ENCODE measurements around the gene TLR7.

The TLR7 gene

DNA sequence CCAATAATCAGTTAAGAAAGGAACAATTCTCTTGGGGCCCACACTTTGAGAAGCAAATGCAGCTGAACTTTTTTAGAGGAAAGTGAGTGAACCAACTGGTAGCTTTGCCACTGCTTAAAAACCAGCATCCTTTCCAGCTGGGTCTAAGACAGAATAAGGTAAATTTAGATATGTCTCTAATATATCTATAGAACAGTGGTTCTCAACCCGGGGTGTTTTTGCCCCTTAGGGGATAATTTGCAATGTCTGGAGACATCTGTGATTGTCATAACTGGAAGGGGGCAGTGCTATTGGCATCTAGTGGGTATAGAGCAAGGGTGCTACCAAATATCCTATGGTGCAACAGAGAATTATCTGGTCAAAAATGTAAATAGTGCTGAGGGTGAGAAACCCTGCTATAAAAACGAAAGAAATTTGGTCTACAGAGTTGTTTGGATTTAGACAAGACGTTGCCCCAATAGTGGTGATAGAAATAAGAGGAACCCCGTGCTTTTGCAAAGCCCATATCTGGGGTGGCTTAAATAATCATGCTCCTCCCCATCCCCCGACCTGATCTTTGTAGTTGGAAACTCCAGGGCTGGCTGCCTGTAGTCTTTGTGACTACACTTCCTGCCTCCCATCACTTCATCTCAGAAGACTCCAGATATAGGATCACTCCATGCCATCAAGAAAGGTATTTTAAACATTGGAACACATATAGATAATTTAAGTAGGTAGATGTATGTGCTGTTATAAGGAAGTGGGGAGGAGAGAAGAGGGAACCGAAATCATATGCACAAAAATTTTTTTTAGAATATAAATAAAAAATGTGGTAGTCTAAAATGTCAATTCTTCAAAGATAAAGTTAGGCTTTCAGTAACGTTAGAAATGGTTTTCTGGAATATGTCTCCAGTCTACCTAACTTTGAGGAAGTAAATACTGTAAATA is at the start of gene TLR7:
Gene TLR7 (plus strand): TSS at position 622 of the 927 bp plus-strand sequence. CDS start 507 bp downstream, outside the sequence.
- TF ChIP-seq, protein P1, sequence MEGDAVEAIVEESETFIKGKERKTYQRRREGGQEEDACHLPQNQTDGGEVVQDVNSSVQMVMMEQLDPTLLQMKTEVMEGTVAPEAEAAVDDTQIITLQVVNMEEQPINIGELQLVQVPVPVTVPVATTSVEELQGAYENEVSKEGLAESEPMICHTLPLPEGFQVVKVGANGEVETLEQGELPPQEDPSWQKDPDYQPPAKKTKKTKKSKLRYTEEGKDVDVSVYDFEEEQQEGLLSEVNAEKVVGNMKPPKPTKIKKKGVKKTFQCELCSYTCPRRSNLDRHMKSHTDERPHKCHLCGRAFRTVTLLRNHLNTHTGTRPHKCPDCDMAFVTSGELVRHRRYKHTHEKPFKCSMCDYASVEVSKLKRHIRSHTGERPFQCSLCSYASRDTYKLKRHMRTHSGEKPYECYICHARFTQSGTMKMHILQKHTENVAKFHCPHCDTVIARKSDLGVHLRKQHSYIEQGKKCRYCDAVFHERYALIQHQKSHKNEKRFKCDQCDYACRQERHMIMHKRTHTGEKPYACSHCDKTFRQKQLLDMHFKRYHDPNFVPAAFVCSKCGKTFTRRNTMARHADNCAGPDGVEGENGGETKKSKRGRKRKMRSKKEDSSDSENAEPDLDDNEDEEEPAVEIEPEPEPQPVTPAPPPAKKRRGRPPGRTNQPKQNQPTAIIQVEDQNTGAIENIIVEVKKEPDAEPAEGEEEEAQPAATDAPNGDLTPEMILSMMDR (conservative IDR thresholded peaks at IDR 0.05; ENCODE audit: low read length): no peak
- no peak for TF ChIP-seq EZH2phosphoT487 (IDR thresholded peaks at IDR 0.05; ENCODE audit: borderline replicate concordance)
- no peaks in the 10 kb centered on the region for H3K9me2 ChIP-seq (replicated peaks; ENCODE audit: low read depth, low read length)
- H2AFZ ChIP-seq (ENCODE audit: low read length): no peak within 1 kb of the TSS
- H3K4me2 ChIP-seq (ENCODE audit: low read depth, low read length, poor library complexity, severe bottlenecking): no peak within 1 kb of the TSS
- H3K9me3 ChIP-seq (ENCODE audit: insufficient read depth, low read depth, low read length): no peaks in the 10 kb centered on the region
- H3F3A ChIP-seq (ENCODE audit: low read depth): no peaks in the 10 kb centered on the region
- H4K20me1 ChIP-seq (ENCODE audit: insufficient read depth, low read length, poor library complexity, severe bottlenecking): no peaks in the 10 kb centered on the region
- no peaks in the 10 kb centered on the region for H3K4me1 ChIP-seq (ENCODE audit: insufficient read depth, low read length, poor library complexity, severe bottlenecking)
- no peaks in the 10 kb centered on the region for H3K27me3 ChIP-seq (ENCODE audit: insufficient read depth, low read length, poor library complexity, severe bottlenecking)
- no peaks in the 10 kb centered on the region for H3K79me2 ChIP-seq (ENCODE audit: insufficient read depth, low read length)
- no peaks in the 10 kb centered on the region for H3K36me3 ChIP-seq (ENCODE audit: insufficient read depth, low read length)
- no peak within 1 kb of the TSS for H3K9ac ChIP-seq (ENCODE audit: low read depth, low read length, poor library complexity, severe bottlenecking)
- no peak within 1 kb of the TSS for H3K4me3 ChIP-seq (ENCODE audit: low read length, poor library complexity, severe bottlenecking)

DNA sequence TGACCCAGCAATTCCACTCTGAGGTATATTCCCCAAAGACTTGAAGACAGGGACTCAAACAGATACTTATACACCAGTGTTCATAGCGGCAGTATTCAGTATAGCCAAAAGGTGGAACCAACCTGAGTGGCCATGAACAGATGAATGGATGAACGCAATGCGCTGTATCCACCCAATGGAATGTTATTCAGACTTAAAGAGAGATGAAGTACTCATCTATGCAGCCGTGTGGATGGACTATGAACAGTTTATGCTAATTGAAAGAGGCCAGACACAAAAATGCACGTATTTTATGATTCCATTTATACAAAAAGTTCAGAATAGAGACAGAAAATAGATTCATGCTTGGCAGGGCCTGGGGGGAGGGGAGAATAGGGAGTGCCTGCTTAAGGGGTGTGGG is 49.3 kb upstream of the TLR7 start:
- H3K79me2 ChIP-seq (ENCODE audit: insufficient read depth, low read length): no peaks in the 10 kb centered on the region
- H3K9me3 ChIP-seq (ENCODE audit: insufficient read depth, low read depth, low read length): no peaks in the 10 kb centered on the region
- no peak overlapping the region for H3K4me3 ChIP-seq (ENCODE audit: low read length, poor library complexity, severe bottlenecking)
- no peaks in the 10 kb centered on the region for H3K9me2 ChIP-seq (replicated peaks; ENCODE audit: low read depth, low read length)
- H3K4me2 ChIP-seq (ENCODE audit: low read depth, low read length, poor library complexity, severe bottlenecking): no peak overlapping the region
- no peaks in the 10 kb centered on the region for H3K27me3 ChIP-seq (ENCODE audit: insufficient read depth, low read length, poor library complexity, severe bottlenecking)
- no peak overlapping the region for H2AFZ ChIP-seq (ENCODE audit: low read length)
- no peaks in the 10 kb centered on the region for H3F3A ChIP-seq (ENCODE audit: low read depth)
- TF ChIP-seq EZH2phosphoT487 (IDR thresholded peaks at IDR 0.05; ENCODE audit: borderline replicate concordance): no peak
- TF ChIP-seq, protein P1 (conservative IDR thresholded peaks at IDR 0.05; ENCODE audit: low read length): no peak
- peaks cover 24% of the 10 kb centered on the region; the same call in 1 of the 2 replicates for H3K36me3 ChIP-seq (ENCODE audit: insufficient read depth, low read length)
- no peaks in the 10 kb centered on the region for H3K4me1 ChIP-seq (ENCODE audit: insufficient read depth, low read length, poor library complexity, severe bottlenecking)
- no peak overlapping the region for H3K9ac ChIP-seq (ENCODE audit: low read depth, low read length, poor library complexity, severe bottlenecking)
- no peaks in the 10 kb centered on the region for H4K20me1 ChIP-seq (ENCODE audit: insufficient read depth, low read length, poor library complexity, severe bottlenecking)

DNA sequence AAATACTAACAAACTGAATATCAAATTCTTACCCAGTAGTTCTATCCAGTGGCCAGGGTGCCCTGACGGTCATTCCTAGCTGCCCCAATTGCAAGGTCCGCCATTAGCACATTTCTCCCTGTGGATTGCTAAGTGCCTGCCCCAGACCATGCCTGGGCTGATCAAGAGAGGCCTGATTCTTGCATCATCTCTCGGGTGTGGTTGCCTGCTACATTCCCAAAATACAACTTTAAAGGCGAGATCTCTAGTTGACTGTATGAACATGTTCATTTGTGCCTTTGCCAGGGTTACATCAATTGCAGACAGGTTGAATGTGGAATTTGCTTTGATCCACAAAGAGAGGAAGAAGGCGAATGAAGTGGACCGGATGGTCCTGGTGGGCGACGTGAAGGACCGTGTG is 47.6 kb upstream of the TLR7 start:
- no peak overlapping the region for H3K4me2 ChIP-seq (ENCODE audit: low read depth, low read length, poor library complexity, severe bottlenecking)
- no peak overlapping the region for H3K4me3 ChIP-seq (ENCODE audit: low read length, poor library complexity, severe bottlenecking)
- no peak for TF ChIP-seq EZH2phosphoT487 (IDR thresholded peaks at IDR 0.05; ENCODE audit: borderline replicate concordance)
- peaks cover 39% of the 10 kb centered on the region; the same call in 1 of the 2 replicates for H3K36me3 ChIP-seq (ENCODE audit: insufficient read depth, low read length)
- H4K20me1 ChIP-seq (ENCODE audit: insufficient read depth, low read length, poor library complexity, severe bottlenecking): no peaks in the 10 kb centered on the region
- H3K9ac ChIP-seq (ENCODE audit: low read depth, low read length, poor library complexity, severe bottlenecking): no peak overlapping the region
- no peaks in the 10 kb centered on the region for H3K9me3 ChIP-seq (ENCODE audit: insufficient read depth, low read depth, low read length)
- H3K79me2 ChIP-seq (ENCODE audit: insufficient read depth, low read length): no peaks in the 10 kb centered on the region
- no peaks in the 10 kb centered on the region for H3K4me1 ChIP-seq (ENCODE audit: insufficient read depth, low read length, poor library complexity, severe bottlenecking)
- H3K27me3 ChIP-seq (ENCODE audit: insufficient read depth, low read length, poor library complexity, severe bottlenecking): no peaks in the 10 kb centered on the region
- H2AFZ ChIP-seq (ENCODE audit: low read length): no peak overlapping the region
- H3F3A ChIP-seq (ENCODE audit: low read depth): no peaks in the 10 kb centered on the region
- no peaks in the 10 kb centered on the region for H3K9me2 ChIP-seq (replicated peaks; ENCODE audit: low read depth, low read length)

All from Loucy (cell line).